ENCODE data around the gene SLC30A1.

The SLC30A1 gene

GRCh38 chr1:211587123-211587522 lies 8.2 kb upstream of the SLC30A1 start:
- H2BK5ac ChIP-seq (ENCODE audit: low read depth, low read length, poor library complexity) = no peak overlapping the region
- H2BK120ac ChIP-seq (ENCODE audit: insufficient read depth, low read length, poor library complexity) = no peak overlapping the region
- WGBS (ENCODE audit: extremely low coverage, insufficient coverage, insufficient read length) = no CpG with 5 or more reads among the region's 2 CpGs
- no peaks in the 10 kb centered on the region for H3K36me3 ChIP-seq (ENCODE audit: control insufficient read depth in 1 of 2, insufficient read depth in 2 of 2, low read length in 2 of 2)
- H3K27ac ChIP-seq (ENCODE audit: low read depth, low read length) = no peak overlapping the region
- no peak overlapping the region for H2AFZ ChIP-seq (ENCODE audit: insufficient read depth, low read length, poor library complexity)
- H3K23ac ChIP-seq (ENCODE audit: low read length) = no peak overlapping the region
- no peak overlapping the region for H3K9ac ChIP-seq (ENCODE audit: low read length)
- H3K14ac ChIP-seq (ENCODE audit: low read length) = no peak overlapping the region
- no peak overlapping the region for H4K91ac ChIP-seq (ENCODE audit: low read depth, low read length)
- H2AK5ac ChIP-seq (ENCODE audit: low read length) = no peak overlapping the region
- H4K8ac ChIP-seq (ENCODE audit: low read depth, low read length) = no peak overlapping the region
- H3K4me2 ChIP-seq (ENCODE audit: low read length) = no peak overlapping the region
- peaks cover 13% of the 10 kb centered on the region for H3K79me1 ChIP-seq (ENCODE audit: low read length)
- H3K18ac ChIP-seq (ENCODE audit: low read length) = no peak overlapping the region
- H3K4ac ChIP-seq (ENCODE audit: low read depth, low read length) = no peak overlapping the region
- H3K9me3 ChIP-seq (ENCODE audit: insufficient read depth, low read depth, low read length) = no peaks in the 10 kb centered on the region
- no peak overlapping the region for H2BK12ac ChIP-seq (ENCODE audit: low read length)
- H4K12ac ChIP-seq (ENCODE audit: low read depth, low read length) = no peak overlapping the region
- no peak for DNase-seq
- H3K4me3 ChIP-seq (ENCODE audit: low read depth, low read length) = no peak overlapping the region
- peaks cover 1% of the 10 kb centered on the region for H3K79me2 ChIP-seq (ENCODE audit: control insufficient read depth, insufficient read depth, low read length, poor library complexity)
- H3K4me1 ChIP-seq (ENCODE audit: control insufficient read depth in 1 of 2, insufficient read depth in 2 of 2, low read length in 2 of 2) = peaks cover 10 to 15% of the 10 kb centered on the region in 2 experiments
- no peaks in the 10 kb centered on the region for H3K27me3 ChIP-seq (ENCODE audit: insufficient read depth, low read length)

DNA sequence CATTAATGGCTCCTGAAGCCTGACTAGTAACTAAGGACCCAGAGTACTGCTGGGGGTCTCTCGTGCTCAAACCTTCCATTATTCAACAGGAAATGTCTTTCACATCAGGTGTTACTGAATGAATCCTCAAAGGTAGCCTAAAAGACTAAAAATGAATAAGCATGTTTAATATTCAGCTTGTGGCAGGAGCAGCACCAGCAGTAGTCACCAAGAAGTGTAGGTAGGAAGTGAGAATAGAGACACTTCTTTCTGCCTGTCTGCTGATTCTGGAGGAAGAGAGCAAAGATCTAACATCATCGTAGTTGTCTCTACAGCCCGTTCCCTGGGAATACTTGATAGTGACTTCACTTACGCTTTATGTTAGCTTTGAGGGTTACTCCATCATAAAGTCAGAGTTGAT lies 7.6 kb upstream of the SLC30A1 start:
- Histone ChIP-seq H3K9ac (ENCODE audit: low read length) (no peak overlapping the region), H2BK12ac (ENCODE audit: low read length) (no peak overlapping the region), H3K9me3 (ENCODE audit: insufficient read depth, low read depth, low read length) (no peaks in the 10 kb centered on the region), H2AFZ (ENCODE audit: insufficient read depth, low read length, poor library complexity) (no peak overlapping the region), H3K14ac (ENCODE audit: low read length) (no peak overlapping the region), H3K27me3 (ENCODE audit: insufficient read depth, low read length) (no peaks in the 10 kb centered on the region), H4K91ac (ENCODE audit: low read depth, low read length) (no peak overlapping the region), H4K12ac (ENCODE audit: low read depth, low read length) (no peak overlapping the region), H3K27ac (ENCODE audit: low read depth, low read length) (no peak overlapping the region), H3K18ac (ENCODE audit: low read length) (no peak overlapping the region), H3K79me2 (ENCODE audit: control insufficient read depth, insufficient read depth, low read length, poor library complexity) (peaks cover 1% of the 10 kb centered on the region), H3K23ac (ENCODE audit: low read length) (no peak overlapping the region), H2BK5ac (ENCODE audit: low read depth, low read length, poor library complexity) (no peak overlapping the region), H2AK5ac (ENCODE audit: low read length) (no peak overlapping the region), H3K4me1 (ENCODE audit: control insufficient read depth in 1 of 2, insufficient read depth in 2 of 2, low read length in 2 of 2) (peaks cover 10 to 14% of the 10 kb centered on the region in 2 experiments), H4K8ac (ENCODE audit: low read depth, low read length) (no peak overlapping the region), H2BK120ac (ENCODE audit: insufficient read depth, low read length, poor library complexity) (no peak overlapping the region), H3K4ac (ENCODE audit: low read depth, low read length) (no peak overlapping the region), H3K4me2 (ENCODE audit: low read length) (no peak overlapping the region), H3K36me3 (ENCODE audit: control insufficient read depth in 1 of 2, insufficient read depth in 2 of 2, low read length in 2 of 2) (no peaks in the 10 kb centered on the region), H3K4me3 (ENCODE audit: low read depth, low read length) (no peak overlapping the region), H3K79me1 (ENCODE audit: low read length) (peaks cover 13% of the 10 kb centered on the region)
- no CpG with 5 or more reads among the region's 4 CpGs for WGBS (ENCODE audit: extremely low coverage, insufficient coverage, insufficient read length)
- DNase-seq = no peak

DNA sequence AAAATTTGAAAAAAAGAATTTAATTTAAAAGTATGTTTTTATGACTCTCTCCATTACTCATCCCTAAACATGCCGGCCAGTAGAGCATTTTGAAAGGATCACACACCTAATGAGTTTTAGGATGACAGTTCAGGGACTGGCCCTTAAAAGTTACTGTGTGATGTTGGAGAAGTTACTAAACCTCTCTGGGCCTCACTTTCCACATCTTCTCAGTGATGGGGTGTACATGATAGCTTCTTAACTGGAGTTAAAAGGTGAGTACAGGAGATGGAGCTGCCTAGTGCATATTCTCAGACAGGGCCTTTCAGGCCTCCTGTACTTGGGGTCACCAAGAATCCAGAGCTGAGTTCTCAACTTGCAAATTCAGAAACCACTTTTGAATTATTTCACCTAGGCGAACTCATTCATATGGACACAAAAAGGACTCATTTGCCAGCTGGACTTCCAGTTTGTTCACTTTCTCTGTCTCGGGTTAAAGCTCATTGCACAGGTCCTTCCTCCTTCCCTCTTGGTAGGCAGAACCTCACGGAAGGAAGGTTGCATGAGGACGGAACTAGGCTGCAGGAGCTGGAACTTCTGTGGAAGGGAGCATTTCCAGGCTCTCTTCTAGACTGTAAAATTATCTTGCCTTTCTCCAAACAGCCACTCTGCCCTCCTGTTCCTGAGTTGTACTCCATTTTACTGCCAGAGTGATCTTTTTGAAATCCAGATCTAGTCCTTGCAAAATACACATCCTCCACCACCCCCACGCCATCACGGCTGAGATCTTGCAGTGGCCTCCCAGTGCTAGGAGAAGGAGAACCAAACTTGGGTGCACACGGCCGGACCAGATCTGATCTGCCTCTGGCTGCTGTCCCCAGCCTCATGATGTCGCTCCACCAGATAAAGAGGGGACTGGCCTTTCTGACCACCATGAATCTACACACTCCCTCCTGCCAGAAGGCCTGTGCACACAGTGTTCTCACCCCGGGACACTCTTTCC lies 4.3 kb upstream of the SLC30A1 start:
- no CpG with 5 or more reads among the region's 11 CpGs for WGBS (ENCODE audit: extremely low coverage, insufficient coverage, insufficient read length)
- H3K4me2 ChIP-seq (ENCODE audit: low read length) = no peak overlapping the region

GRCh38 chr1:211581526-211581925 lies 2.6 kb upstream of the SLC30A1 start:
- H2AK5ac ChIP-seq (ENCODE audit: low read length) = no peak overlapping the region
- H3K9ac ChIP-seq (ENCODE audit: low read length) = no peak overlapping the region
- H3K27me3 ChIP-seq (ENCODE audit: insufficient read depth, low read length) = no peaks in the 10 kb centered on the region
- no peak overlapping the region for H4K12ac ChIP-seq (ENCODE audit: low read depth, low read length)
- peaks cover 29% of the 10 kb centered on the region for H3K79me1 ChIP-seq (ENCODE audit: low read length)
- no peak overlapping the region for H3K4me3 ChIP-seq (ENCODE audit: low read depth, low read length)
- WGBS (ENCODE audit: extremely low coverage, insufficient coverage, insufficient read length) = no CpG with 5 or more reads among the region's 3 CpGs
- H3K23ac ChIP-seq (ENCODE audit: low read length) = no peak overlapping the region
- H2BK12ac ChIP-seq (ENCODE audit: low read length) = no peak overlapping the region
- H3K27ac ChIP-seq (ENCODE audit: low read depth, low read length) = no peak overlapping the region
- peaks cover 2% of the 10 kb centered on the region for H3K9me3 ChIP-seq (ENCODE audit: insufficient read depth, low read depth, low read length)
- no peaks in the 10 kb centered on the region for H3K36me3 ChIP-seq (ENCODE audit: control insufficient read depth in 1 of 2, insufficient read depth in 2 of 2, low read length in 2 of 2)
- no peak overlapping the region for H2BK5ac ChIP-seq (ENCODE audit: low read depth, low read length, poor library complexity)
- peaks cover 12 to 14% of the 10 kb centered on the region in 2 experiments for H3K4me1 ChIP-seq (ENCODE audit: control insufficient read depth in 1 of 2, insufficient read depth in 2 of 2, low read length in 2 of 2)
- no peak for DNase-seq
- no peak overlapping the region for H2BK120ac ChIP-seq (ENCODE audit: insufficient read depth, low read length, poor library complexity)
- H3K79me2 ChIP-seq (ENCODE audit: control insufficient read depth, insufficient read depth, low read length, poor library complexity) = peaks cover 20% of the 10 kb centered on the region
- H4K8ac ChIP-seq (ENCODE audit: low read depth, low read length) = no peak overlapping the region
- H3K18ac ChIP-seq (ENCODE audit: low read length) = no peak overlapping the region
- no peak overlapping the region for H3K4ac ChIP-seq (ENCODE audit: low read depth, low read length)
- no peak overlapping the region for H3K4me2 ChIP-seq (ENCODE audit: low read length)
- H3K14ac ChIP-seq (ENCODE audit: low read length) = no peak overlapping the region
- no peak overlapping the region for H2AFZ ChIP-seq (ENCODE audit: insufficient read depth, low read length, poor library complexity)
- no peak overlapping the region for H4K91ac ChIP-seq (ENCODE audit: low read depth, low read length)

More for the DNA sequence above, 4.3 kb upstream of the SLC30A1 start:
- no peaks in the 10 kb centered on the region for H3K27me3 ChIP-seq (ENCODE audit: insufficient read depth, low read length)
- peak overlapping the region; percentile 59 for H4K91ac ChIP-seq (ENCODE audit: low read depth, low read length)
- no peak overlapping the region for H3K23ac ChIP-seq (ENCODE audit: low read length)
- no peak for DNase-seq
- peaks cover 12 to 14% of the 10 kb centered on the region in 2 experiments for H3K4me1 ChIP-seq (ENCODE audit: control insufficient read depth in 1 of 2, insufficient read depth in 2 of 2, low read length in 2 of 2)
- H2AK5ac ChIP-seq (ENCODE audit: low read length) = peak overlapping the region; percentile 94
- peaks cover 10% of the 10 kb centered on the region for H3K79me2 ChIP-seq (ENCODE audit: control insufficient read depth, insufficient read depth, low read length, poor library complexity)
- H3K4ac ChIP-seq (ENCODE audit: low read depth, low read length) = peak overlapping the region; percentile 65
- peak overlapping the region; percentile 10 for H3K14ac ChIP-seq (ENCODE audit: low read length)
- H4K12ac ChIP-seq (ENCODE audit: low read depth, low read length) = no peak overlapping the region
- H2BK120ac ChIP-seq (ENCODE audit: insufficient read depth, low read length, poor library complexity) = peak overlapping the region; percentile 90
- H3K9ac ChIP-seq (ENCODE audit: low read length) = no peak overlapping the region
- H2AFZ ChIP-seq (ENCODE audit: insufficient read depth, low read length, poor library complexity) = no peak overlapping the region
- peak overlapping the region; percentile 81 for H4K8ac ChIP-seq (ENCODE audit: low read depth, low read length)
- peak overlapping the region; percentile 9 for H3K27ac ChIP-seq (ENCODE audit: low read depth, low read length)
- peak overlapping the region; percentile 1 for H2BK5ac ChIP-seq (ENCODE audit: low read depth, low read length, poor library complexity)
- peaks cover under 1% of the 10 kb centered on the region for H3K9me3 ChIP-seq (ENCODE audit: insufficient read depth, low read depth, low read length)
- H3K36me3 ChIP-seq (ENCODE audit: control insufficient read depth in 1 of 2, insufficient read depth in 2 of 2, low read length in 2 of 2) = no peaks in the 10 kb centered on the region
- H3K79me1 ChIP-seq (ENCODE audit: low read length) = peaks cover 22% of the 10 kb centered on the region
- H3K18ac ChIP-seq (ENCODE audit: low read length) = peak overlapping the region; percentile 82
- H2BK12ac ChIP-seq (ENCODE audit: low read length) = peak overlapping the region; percentile 95
- H3K4me3 ChIP-seq (ENCODE audit: low read depth, low read length) = no peak overlapping the region
